K562 (cell line): ENCODE results near the gene ZNF593OS. TPM values are rescaled to one million over a fixed set of nuclear protein-coding genes. Genes with fewer than 3 reads are reported as not detected.

Experiments
- ARID1B ChIP-seq: fragments of 450-650 bp; IDR thresholded peaks from 2 replicates; pipeline ENCODE4 v1.6.1; 2016; ENCODE audit warnings: antibody characterized with exemption, mild to moderate bottlenecking, inconsistent platforms
- CEBPB ChIP-seq: fragments of 450-650 bp; IDR thresholded peaks from 2 replicates; pipeline ENCODE4 v1.6.1; 2016; ENCODE audit warnings: missing genetic modification characterization, missing compliant biosample characterization
- CREB5 ChIP-seq: fragments of 250-450 bp; sonication (Bioruptor Pico); IDR thresholded peaks from 2 replicates; pipeline ENCODE4 v1.5.0; 2020; ENCODE audit warnings: mild to moderate bottlenecking
- GABPA ChIP-seq: fragments of 200-800 bp; sonication (Bioruptor generic); conservative IDR thresholded peaks from 2 replicates; pipeline ENCODE4 v1.6.1; 2016; ENCODE audit warnings: low read depth, missing genetic modification characterization, missing compliant biosample characterization
- GATAD2B ChIP-seq: fragments of 450-650 bp; IDR thresholded peaks from 2 replicates; pipeline ENCODE4 v1.6.1; 2017; ENCODE audit warnings: mild to moderate bottlenecking, borderline replicate concordance
- IFI16 ChIP-seq: fragments of 250-450 bp; sonication (Bioruptor Pico); IDR thresholded peaks from 2 replicates; pipeline ENCODE4 v2.1.2; 2022; ENCODE audit warnings: mild to moderate bottlenecking, inconsistent platforms
- POLR3G ChIP-seq: IDR thresholded peaks from 2 replicates; pipeline ENCODE4 v1.6.1; 2011; ENCODE audit not compliant: insufficient read length, insufficient replicate concordance; ENCODE audit errors: extremely low read depth
- SMARCA4 ChIP-seq: fragments of 450-650 bp; IDR thresholded peaks from 2 replicates; pipeline ENCODE4 v1.6.1; 2016
- SP2 ChIP-seq: IDR thresholded peaks from 2 replicates; pipeline ENCODE4 v1.6.1; 2011; ENCODE audit warnings: mild to moderate bottlenecking, low read depth, low read length, moderate library complexity; ENCODE audit not compliant: poor library complexity, severe bottlenecking; ENCODE audit errors: extremely low read depth
- XRCC3 ChIP-seq: fragments of 450-650 bp; IDR thresholded peaks from 2 replicates; pipeline ENCODE4 v1.6.1; 2017; ENCODE audit warnings: mild to moderate bottlenecking, moderate library complexity
- ZFX ChIP-seq: sonication (generic); formaldehyde crosslinking; IDR thresholded peaks from 2 replicates; pipeline ENCODE4 v1.8.0; 2022; ENCODE audit warnings: mild to moderate bottlenecking, missing genetic modification reagents, moderate library complexity
- ZNF134 ChIP-seq: fragments of 250-450 bp; sonication (Bioruptor Pico); conservative IDR thresholded peaks from 2 replicates; pipeline ENCODE4 v1.4.0; 2020
- ZNF174 ChIP-seq: fragments of 250-450 bp; sonication (Bioruptor Pico); IDR thresholded peaks from 2 replicates; pipeline ENCODE4 v1.4.0; 2020; ENCODE audit warnings: mild to moderate bottlenecking
- ZNF584 ChIP-seq: fragments of 200-800 bp; sonication (Bioruptor generic); IDR thresholded peaks from 2 replicates; pipeline ENCODE4 v1.6.1; 2016; ENCODE audit warnings: low read depth, mild to moderate bottlenecking, missing genetic modification characterization, missing compliant biosample characterization
- polyA plus RNA-seq, 8 experiments: library from polyadenylated mRNA; depleted of rRNA in 4 of 8; stranded (reverse) in 5 of 8; unstranded in 3 of 8; fragments of >200 nt; fragmentation: Nextera tagmentation in 2 of 8; fragmentation: Illumina TruSeq in 1 of 8; extraction: Ambion mirVana in 2 of 8; extraction: Trizol in 1 of 8; gene quantifications; 2 replicates each; pipeline versions ENCODE4 v1.2.1 to v1.2.3, GENCODE V29; 2011 to 2014; ENCODE audit warnings: inconsistent platforms in 1 of 8, missing spikeins in 1 of 8
- total RNA-seq, 7 experiments: library from RNA; depleted of rRNA in 6 of 7; stranded (reverse); fragments of >200 nt in 6 of 7; fragmentation: Illumina TruSeq in 2 of 7; extraction: Trizol in 2 of 7; gene quantifications; 2 replicates each; pipeline versions ENCODE4 v1.2.1 to v1.2.3, GENCODE V29; 2011 to 2021; ENCODE audit warnings: low replicate concordance in 1 of 7
- TF ChIP-seq, protein P1 (sequence below): fragments of 250-450 bp; sonication (Bioruptor Pico); IDR thresholded peaks from 2 replicates; pipeline ENCODE4 v1.5.0; 2021
- TF ChIP-seq, protein P2 (sequence below): fragments of 450-650 bp; IDR thresholded peaks from 2 replicates; pipeline ENCODE4 v1.6.1; 2016; ENCODE audit warnings: low read depth

Gene ZNF593OS
- total and polyA plus RNA-seq, 9 of the 15 experiments (the other 6 are each of a cell fraction or from before 2014, with no cell fraction given), result 0.24 to 0.27 TPM; not detected in 7

- TF ChIP-seq, protein P1, sequence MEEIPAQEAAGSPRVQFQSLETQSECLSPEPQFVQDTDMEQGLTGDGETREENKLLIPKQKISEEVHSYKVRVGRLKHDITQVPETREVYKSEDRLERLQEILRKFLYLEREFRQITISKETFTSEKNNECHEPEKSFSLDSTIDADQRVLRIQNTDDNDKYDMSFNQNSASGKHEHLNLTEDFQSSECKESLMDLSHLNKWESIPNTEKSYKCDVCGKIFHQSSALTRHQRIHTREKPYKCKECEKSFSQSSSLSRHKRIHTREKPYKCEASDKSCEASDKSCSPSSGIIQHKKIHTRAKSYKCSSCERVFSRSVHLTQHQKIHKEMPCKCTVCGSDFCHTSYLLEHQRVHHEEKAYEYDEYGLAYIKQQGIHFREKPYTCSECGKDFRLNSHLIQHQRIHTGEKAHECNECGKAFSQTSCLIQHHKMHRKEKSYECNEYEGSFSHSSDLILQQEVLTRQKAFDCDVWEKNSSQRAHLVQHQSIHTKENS (CRISPR knock-in tag), result no peak
- peak; percentile 97 for TF ChIP-seq ZNF584 (CRISPR knock-in tag)
- TF ChIP-seq GABPA (tag), result 0 out of 2 replicates have a peak, but pooled peaks have one; percentile 8
- TF ChIP-seq SMARCA4, result peak; percentile 91
- TF ChIP-seq ARID1B, result peak; percentile 86
- TF ChIP-seq IFI16 (CRISPR knock-in tag), result no peak
- TF ChIP-seq POLR3G, result no peak
- TF ChIP-seq ZFX (CRISPR knock-in tag), result no peak; the same call in 1 of the 2 replicates
- TF ChIP-seq ZNF134 (CRISPR knock-in tag), result no peak
- peak; percentile 73; the same call in 1 of the 2 replicates for TF ChIP-seq GATAD2B
- TF ChIP-seq CREB5 (CRISPR knock-in tag), result peak; percentile 14; the same call in 1 of the 2 replicates
- TF ChIP-seq XRCC3, result no peak
- TF ChIP-seq, protein P2, sequence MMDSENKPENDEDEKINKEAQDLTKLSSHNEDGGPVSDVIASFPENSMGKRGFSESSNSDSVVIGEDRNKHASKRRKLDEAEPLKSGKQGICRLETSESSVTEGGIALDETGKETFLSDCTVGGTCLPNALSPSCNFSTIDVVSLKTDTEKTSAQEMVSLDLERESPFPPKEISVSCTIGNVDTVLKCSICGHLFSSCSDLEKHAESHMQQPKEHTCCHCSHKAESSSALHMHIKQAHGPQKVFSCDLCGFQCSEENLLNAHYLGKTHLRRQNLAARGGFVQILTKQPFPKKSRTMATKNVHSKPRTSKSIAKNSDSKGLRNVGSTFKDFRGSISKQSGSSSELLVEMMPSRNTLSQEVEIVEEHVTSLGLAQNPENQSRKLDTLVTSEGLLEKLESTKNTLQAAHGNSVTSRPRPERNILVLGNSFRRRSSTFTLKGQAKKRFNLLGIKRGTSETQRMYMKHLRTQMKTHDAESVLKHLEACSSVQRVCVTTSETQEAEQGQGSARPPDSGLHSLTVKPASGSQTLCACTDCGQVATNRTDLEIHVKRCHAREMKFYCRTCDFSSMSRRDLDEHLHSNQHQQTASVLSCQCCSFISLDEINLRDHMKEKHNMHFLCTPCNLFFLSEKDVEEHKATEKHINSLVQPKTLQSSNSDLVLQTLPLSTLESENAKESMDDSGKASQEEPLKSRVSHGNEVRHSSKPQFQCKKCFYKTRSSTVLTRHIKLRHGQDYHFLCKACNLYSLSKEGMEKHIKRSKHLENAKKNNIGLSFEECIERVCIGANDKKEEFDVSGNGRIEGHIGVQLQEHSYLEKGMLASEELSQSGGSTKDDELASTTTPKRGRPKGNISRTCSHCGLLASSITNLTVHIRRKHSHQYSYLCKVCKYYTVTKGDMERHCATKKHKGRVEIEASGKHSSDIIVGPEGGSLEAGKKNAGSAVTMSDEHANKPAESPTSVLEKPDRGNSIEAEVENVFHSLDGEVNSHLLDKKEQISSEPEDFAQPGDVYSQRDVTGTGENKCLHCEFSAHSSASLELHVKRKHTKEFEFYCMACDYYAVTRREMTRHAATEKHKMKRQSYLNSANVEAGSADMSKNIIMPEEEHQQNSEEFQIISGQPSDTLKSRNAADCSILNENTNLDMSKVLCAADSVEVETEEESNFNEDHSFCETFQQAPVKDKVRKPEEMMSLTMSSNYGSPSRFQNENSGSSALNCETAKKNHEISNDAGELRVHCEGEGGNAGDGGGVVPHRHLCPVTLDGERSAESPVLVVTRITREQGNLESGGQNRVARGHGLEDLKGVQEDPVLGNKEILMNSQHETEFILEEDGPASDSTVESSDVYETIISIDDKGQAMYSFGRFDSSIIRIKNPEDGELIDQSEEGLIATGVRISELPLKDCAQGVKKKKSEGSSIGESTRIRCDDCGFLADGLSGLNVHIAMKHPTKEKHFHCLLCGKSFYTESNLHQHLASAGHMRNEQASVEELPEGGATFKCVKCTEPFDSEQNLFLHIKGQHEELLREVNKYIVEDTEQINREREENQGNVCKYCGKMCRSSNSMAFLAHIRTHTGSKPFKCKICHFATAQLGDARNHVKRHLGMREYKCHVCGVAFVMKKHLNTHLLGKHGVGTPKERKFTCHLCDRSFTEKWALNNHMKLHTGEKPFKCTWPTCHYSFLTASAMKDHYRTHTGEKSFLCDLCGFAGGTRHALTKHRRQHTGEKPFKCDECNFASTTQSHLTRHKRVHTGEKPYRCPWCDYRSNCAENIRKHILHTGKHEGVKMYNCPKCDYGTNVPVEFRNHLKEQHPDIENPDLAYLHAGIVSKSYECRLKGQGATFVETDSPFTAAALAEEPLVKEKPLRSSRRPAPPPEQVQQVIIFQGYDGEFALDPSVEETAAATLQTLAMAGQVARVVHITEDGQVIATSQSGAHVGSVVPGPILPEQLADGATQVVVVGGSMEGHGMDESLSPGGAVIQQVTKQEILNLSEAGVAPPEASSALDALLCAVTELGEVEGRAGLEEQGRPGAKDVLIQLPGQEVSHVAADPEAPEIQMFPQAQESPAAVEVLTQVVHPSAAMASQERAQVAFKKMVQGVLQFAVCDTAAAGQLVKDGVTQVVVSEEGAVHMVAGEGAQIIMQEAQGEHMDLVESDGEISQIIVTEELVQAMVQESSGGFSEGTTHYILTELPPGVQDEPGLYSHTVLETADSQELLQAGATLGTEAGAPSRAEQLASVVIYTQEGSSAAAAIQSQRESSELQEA, result no peak
- TF ChIP-seq CEBPB (tag), result peak; percentile 23; the same call in 1 of the 2 replicates
- TF ChIP-seq ZNF174 (CRISPR knock-in tag), result no peak
- TF ChIP-seq SP2, result no peak
Measured at GRCh38 chr1:26122988-26123973, 48.4 kb downstream of the ZNF593OS start (continued).
